Panc1 (cell line): ENCODE measurements around the gene GRAMD1A.

ENCODE experiments used
- TF ChIP-seq, protein P1 (sequence below): fragments of 450-650 bp; IDR thresholded peaks from 2 replicates; pipeline ENCODE4 v1.5.1; 2017; ENCODE audit warnings: mild to moderate bottlenecking
- TF ChIP-seq, protein P2 (sequence below), 2 experiments: IDR thresholded peaks; 2 replicates each; pipeline ENCODE4 v1.6.1; 2011 to 2012; ENCODE audit warnings: low read depth in 2 of 2, control low read depth in 1 of 2, low read length in 1 of 2, mild to moderate bottlenecking in 1 of 2, moderate library complexity in 1 of 2; ENCODE audit not compliant: insufficient read depth in 1 of 2

DNA sequence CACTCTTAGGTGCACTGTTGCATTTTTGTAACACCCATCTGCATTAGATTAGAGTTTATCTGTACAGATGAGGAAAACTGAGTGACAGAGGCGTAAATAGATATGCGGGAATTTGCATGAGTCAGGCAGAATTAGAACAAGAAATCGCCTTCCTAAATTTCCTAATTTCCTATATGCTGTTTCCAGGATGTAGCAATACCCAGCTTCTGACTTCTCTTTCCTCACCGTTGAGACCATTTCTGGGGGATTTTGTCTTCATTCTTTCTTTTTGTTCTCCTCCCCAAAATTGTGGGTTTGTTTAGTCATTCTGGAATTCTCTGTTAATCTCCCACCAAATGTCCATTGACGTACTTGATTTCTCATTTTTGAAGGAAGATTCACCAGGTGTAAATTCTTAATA is 25.5 kb upstream of the GRAMD1A start:
- TF ChIP-seq, protein P1, sequence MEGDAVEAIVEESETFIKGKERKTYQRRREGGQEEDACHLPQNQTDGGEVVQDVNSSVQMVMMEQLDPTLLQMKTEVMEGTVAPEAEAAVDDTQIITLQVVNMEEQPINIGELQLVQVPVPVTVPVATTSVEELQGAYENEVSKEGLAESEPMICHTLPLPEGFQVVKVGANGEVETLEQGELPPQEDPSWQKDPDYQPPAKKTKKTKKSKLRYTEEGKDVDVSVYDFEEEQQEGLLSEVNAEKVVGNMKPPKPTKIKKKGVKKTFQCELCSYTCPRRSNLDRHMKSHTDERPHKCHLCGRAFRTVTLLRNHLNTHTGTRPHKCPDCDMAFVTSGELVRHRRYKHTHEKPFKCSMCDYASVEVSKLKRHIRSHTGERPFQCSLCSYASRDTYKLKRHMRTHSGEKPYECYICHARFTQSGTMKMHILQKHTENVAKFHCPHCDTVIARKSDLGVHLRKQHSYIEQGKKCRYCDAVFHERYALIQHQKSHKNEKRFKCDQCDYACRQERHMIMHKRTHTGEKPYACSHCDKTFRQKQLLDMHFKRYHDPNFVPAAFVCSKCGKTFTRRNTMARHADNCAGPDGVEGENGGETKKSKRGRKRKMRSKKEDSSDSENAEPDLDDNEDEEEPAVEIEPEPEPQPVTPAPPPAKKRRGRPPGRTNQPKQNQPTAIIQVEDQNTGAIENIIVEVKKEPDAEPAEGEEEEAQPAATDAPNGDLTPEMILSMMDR = no peak
- TF ChIP-seq, protein P2, sequence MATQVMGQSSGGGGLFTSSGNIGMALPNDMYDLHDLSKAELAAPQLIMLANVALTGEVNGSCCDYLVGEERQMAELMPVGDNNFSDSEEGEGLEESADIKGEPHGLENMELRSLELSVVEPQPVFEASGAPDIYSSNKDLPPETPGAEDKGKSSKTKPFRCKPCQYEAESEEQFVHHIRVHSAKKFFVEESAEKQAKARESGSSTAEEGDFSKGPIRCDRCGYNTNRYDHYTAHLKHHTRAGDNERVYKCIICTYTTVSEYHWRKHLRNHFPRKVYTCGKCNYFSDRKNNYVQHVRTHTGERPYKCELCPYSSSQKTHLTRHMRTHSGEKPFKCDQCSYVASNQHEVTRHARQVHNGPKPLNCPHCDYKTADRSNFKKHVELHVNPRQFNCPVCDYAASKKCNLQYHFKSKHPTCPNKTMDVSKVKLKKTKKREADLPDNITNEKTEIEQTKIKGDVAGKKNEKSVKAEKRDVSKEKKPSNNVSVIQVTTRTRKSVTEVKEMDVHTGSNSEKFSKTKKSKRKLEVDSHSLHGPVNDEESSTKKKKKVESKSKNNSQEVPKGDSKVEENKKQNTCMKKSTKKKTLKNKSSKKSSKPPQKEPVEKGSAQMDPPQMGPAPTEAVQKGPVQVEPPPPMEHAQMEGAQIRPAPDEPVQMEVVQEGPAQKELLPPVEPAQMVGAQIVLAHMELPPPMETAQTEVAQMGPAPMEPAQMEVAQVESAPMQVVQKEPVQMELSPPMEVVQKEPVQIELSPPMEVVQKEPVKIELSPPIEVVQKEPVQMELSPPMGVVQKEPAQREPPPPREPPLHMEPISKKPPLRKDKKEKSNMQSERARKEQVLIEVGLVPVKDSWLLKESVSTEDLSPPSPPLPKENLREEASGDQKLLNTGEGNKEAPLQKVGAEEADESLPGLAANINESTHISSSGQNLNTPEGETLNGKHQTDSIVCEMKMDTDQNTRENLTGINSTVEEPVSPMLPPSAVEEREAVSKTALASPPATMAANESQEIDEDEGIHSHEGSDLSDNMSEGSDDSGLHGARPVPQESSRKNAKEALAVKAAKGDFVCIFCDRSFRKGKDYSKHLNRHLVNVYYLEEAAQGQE (IDR thresholded peaks at IDR 0.05; ENCODE audit: insufficient read depth in 1 of 2, low read depth in 2 of 2, low read length in 1 of 2) = no peak
